Epithelial cell of proximal tubule (primary cell): ENCODE results near the gene BZW1. TPM values are rescaled to one million over a fixed set of nuclear protein-coding genes. Genes with fewer than 3 reads are reported as not detected.
A peak's percentile ranks its signal among the peaks of the same experiment; 100 is the strongest.

ENCODE experiments used
- DNase-seq: peaks from one replicate; pipeline ENCODE4 v3.0.0-alpha.2; 2011; ENCODE audit warnings: low read depth
- H3K4me3 ChIP-seq: 2 replicates; pipeline ENCODE4 v1.5.1; 2011; ENCODE audit warnings: low read depth, mild to moderate bottlenecking, low read length
- CTCF ChIP-seq: conservative IDR thresholded peaks from 2 replicates; pipeline ENCODE4 v1.5.1; 2012; ENCODE audit warnings: low read depth, mild to moderate bottlenecking, low read length
- total RNA-seq: library from RNA; depleted of rRNA; stranded (reverse); fragments of >200 nt; gene quantifications from 2 replicates; pipeline ENCODE4 v1.2.3, GENCODE V29; 2015

BZW1 gene
- total RNA-seq, 1 donor from 2014 or later = 594 TPM

GRCh38 chr2:200861617-200862155, 50.0 kb downstream of the BZW1 start:
- no peak for DNase-seq
- peak overlapping the region; percentile 99 for H3K4me3 ChIP-seq
- TF ChIP-seq CTCF = no peak

- DNase-seq = no peak
Measured at GRCh38 chr2:200862532-200863000, 50.9 kb downstream of the BZW1 start.

GRCh38 chr2:200863782-200864175, 52.1 kb downstream of the BZW1 start:
- no peak for DNase-seq
- TF ChIP-seq CTCF = no peak
- H3K4me3 ChIP-seq = peak overlapping the region; percentile 99

More at GRCh38 chr2:200862532-200863000, 50.9 kb downstream of the BZW1 start:
- peak overlapping the region; percentile 99 for H3K4me3 ChIP-seq
- no peak for TF ChIP-seq CTCF

GRCh38 chr2:200864176-200865034, 52.7 kb downstream of the BZW1 start, which contains the start of gene CLK1:
CLK1 (minus strand) TSS chr2:200864658; CDS start chr2:200861862, 2,796 bp downstream.
- H3K4me3 ChIP-seq = peak within 1 kb of the TSS; percentile 99
- peak; percentile 42 for DNase-seq
- no peak for TF ChIP-seq CTCF

GRCh38 chr2:200869014-200869413, 57.3 kb downstream of the BZW1 start:
- no peak for DNase-seq
- H3K4me3 ChIP-seq = no peak overlapping the region
- no peak for TF ChIP-seq CTCF

GRCh38 chr2:200871151-200871550, 59.4 kb downstream of the BZW1 start:
- no peak overlapping the region for H3K4me3 ChIP-seq
- DNase-seq = no peak
- no peak for TF ChIP-seq CTCF
